Left cardiac atrium (tissue), 4 donors: Measurements from ENCODE around the gene FGFR2. TPM values are rescaled to one million over a fixed set of nuclear protein-coding genes. Genes with fewer than 3 reads are reported as not detected.
"Not testable (repeated sequence)": the region's sequence is repeated elsewhere in the genome, so short reads cannot be mapped to it uniquely, and the experiment has no call there.

ENCODE experiments used
- ATAC-seq, 2 donors: fragments of 200-7000 bp; cut with Tn5 transposase; one replicate each; pipeline ENCODE4 v1.9.1; 2020; ENCODE audit warnings: mild to moderate bottlenecking in 2 of 2, moderate library complexity in 2 of 2
- DNase-seq: peaks from one replicate; pipeline ENCODE4 v3.0.0-alpha.2; 2020
- intact Hi-C, 2 donors: fragments of 100-400 bp; cut with DNase I; formaldehyde crosslinking; loops; one replicate each; pipeline versions ENCODE4 v1.14.1 to v1.15.1; 2022 to 2023
- total RNA-seq, 2 donors: library from RNA; stranded (reverse); fragmentation: NEBNext Ultra II Directional; extraction: Animal tissue kit (Norgen Biotek cat#: 25700); gene quantifications; one replicate each; pipeline ENCODE4 v1.2.1, GENCODE V29; 2021
- donor health status: DM: no; HTN: yes; CAD: no.
- donor health status: DM: no; HTN: yes; CAD: no; lungs with severe emphysema.
- donor health status: DM: yes; HTN: yes; CAD: no.
- donor health status: Dilated cardiomyopathy.

The FGFR2 gene
- total RNA-seq, 2 donors from 2014 or later: 6.1 to 24.4 TPM

DNA sequence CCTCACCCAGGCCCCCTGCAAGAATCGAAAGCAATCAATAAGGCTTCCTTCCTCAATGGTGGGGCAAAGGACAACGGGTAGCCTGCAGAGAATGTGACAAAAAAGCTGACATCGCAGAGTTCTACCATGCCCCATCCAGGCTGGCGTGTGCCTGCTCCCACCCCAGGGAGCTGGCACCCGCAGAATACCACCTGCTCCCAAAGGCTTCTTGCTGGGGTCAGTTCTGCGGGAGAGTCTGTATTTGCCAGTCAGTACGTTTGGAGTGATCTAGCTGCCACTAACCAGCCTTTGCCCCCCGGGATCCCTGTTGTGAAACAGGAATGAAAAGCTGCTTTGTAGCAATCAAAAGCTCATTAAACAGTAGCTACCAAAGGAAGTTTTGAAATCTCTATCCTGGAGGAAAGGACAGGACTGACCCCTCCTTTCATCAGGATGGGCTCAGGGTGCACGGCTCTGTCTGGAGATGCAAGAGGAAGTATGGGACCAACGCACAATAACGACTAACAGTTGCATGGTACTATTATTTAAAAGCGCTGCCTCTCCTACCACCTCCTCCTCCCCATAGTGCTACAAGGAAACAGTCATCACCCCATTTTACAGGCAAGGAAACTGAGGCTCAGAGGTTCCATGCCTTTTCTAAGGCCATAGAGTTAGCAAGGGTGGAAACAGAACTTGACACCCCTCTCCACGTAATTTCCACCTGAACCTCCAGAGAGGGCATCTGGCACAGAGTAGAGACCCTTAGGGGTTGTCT, 67.0 kb downstream of the FGFR2 start:
- no peak for ATAC-seq
- intact Hi-C loops: no loop called here
- DNase-seq: no peak

DNA sequence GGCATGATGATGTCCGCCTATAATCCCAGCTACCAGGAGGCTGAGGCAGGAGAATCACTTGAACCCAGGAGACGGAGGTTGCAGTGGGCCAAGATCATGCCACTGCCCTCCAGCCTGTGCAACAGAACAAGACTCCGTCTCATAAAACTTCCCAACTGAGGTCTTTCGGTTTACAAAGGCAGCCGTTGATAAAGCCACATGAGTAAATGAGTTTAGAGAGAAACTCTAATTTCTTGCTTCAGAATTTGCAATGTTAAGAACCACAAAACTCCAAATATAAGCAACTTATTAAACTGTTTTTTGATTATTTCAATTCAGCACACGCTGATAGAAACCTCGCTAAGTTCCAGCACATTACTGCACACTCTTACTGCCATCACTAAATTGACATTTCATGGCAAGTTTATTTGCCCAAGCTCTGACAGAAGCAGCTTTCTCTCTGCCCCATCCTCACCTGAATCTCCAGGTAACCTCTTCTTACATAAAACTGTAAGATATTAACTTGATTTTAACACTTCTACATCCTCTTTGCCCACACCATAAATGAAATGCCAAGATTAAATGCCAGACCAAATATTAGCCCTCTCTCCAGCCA, 67.7 kb downstream of the FGFR2 start:
- no peak for ATAC-seq
- intact Hi-C loops: no loop called here

DNA sequence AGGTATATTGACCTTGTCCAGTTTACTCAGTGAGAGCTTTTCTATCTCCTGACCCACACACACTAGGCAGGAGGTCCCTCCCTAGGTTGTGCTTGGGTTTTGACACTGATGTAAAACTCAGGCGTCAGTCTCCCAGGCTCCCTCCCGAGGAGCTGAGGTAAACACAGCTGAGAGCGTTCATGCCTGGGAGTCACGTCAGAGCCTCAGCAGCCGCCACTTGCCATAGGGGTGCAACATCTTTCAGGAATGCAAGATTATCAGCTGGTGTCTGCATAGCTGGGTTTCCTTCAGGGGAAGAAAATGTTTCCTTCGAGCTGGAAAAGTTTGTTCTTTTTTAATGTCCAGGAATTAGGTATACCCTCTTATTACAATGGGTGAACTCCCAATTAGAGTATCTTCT, 70.6 kb downstream of the FGFR2 start:
- no peak for DNase-seq
- peak in 1 of 2 donors; percentile 83 for ATAC-seq
- intact Hi-C loops: no loop called here

More for the DNA sequence above, 67.7 kb downstream of the FGFR2 start:
- DNase-seq: no peak

DNA sequence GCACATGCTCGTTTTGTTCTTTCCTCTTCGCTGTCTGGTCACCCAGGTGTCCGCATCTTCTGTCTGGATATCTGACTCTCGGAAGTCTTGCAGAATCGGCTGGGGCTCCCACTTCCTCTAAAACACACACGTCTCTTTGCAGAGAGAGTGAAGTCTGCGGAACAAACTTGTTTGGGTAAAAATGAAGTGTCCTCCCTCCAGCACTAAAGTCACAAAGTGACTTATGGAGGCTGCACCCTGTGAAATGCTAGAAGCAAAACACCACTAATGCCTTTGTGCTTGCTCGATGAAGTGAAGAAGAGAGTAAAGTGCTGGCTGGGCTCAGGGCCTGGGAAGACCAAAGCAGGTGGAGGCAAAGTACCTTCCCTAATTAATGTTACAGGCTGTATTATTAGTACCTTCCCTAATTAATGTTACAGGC, 71.4 kb downstream of the FGFR2 start:
- DNase-seq (no peak), ATAC-seq (no peak)
- intact Hi-C loops: no loop called here

DNA sequence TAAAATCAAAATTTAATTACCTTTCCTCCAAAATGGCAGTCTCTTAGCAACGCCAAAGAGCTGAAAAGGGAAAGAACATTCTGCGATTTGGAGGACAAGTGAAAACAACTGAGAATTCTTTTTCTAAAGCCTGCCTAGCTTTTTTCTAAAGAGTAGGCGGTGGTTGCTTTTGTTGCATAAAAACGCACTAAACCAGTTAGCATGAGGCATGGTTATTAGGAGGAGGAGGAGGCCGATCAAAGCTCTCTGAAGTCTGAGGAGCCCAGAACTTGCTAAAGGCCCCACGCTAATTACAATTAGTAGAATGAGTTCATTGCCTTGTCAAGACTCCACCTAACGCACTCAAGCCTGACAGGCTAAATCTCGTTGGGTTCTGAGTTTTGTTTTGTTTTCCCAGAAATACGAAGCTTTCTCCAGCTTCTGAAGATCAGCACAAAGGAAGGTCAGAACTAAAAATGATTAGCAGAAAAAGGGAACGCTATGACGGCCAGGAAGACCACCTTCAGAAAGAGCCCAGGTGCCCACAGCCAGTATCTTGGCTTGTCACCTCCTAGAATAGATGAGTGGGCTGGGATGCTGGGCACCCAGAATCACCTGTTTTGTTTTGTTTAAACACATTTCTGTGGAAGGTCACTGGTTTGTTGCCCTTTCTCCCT, 72.0 kb downstream of the FGFR2 start:
- intact Hi-C loops: no loop called here
- no peak for ATAC-seq
- DNase-seq: no peak

DNA sequence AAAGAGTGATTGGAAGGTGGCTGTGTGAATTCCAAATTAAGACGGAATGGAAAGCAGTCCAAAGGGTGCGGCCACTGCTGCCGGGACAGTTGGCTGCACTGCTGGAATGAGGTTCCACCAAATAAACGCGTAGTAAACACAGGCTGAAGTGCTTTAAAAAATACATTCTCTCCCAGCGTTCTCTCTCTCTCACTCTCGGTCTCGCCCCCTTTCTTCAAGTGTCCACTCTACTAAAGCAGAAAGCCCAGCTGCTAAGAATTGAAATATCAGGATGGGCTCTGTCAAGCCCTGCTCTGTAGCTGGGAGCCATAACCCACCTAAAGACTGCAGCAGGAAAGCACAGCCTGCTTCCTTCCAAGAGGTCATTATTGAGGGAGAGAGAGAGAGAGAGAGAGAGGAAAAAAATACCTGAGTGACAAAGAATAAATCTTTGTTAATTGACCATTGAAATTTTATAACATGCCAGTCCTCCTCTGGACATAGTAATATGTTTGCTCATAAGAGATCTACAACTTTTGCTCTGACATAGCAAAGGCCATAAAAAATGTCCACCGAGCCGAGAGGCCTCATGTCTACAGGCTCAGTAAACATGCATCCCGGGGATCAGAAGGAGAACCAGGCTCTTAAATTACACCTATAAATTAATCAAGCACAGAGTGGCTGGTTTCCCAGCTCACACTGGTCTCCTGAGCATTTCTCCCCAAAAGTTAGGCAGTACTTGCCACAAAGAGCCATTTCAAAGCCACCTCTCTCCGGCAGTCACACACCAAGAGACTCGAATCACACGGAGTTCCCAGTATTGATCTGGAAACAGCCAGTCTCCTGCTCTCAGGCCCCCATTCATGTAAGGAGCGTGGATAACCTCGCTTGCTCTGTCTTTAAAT, 72.8 kb downstream of the FGFR2 start:
- intact Hi-C loops: no loop called here
- no peak for DNase-seq
- ATAC-seq: peak in 1 of 2 donors; percentile 34

DNA sequence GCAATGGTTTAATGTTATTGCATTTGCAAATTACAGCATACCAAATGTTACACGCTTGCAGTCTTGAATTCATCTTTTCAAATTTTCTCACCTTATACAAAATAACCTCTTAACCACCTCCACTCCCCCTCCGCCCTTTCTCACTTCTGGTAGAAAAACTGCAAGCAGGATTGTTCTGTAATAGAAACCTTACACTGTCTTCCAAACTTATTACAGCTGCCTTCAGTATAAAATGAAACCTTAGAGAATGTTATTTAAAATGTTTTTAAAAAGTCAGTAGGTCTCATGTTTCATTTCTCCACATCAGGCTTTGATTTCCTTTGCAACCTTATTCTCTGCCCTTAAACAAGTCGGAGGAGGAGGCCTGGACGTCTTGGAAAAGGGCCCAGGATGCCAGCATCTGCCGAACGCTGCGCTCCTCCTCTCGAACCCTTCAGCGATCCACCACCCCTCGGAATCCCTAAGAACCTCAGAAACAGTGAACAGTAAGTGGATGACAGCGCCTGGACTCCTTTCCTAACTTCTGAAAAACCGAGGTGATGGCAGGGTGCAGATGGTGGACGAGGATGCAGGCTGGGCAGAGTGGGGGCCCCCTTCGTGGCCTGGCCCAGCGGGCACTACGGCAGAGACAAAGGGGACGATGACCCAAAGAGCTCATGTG, 74.0 kb downstream of the FGFR2 start:
- intact Hi-C loops: no loop called here
- DNase-seq (no peak), ATAC-seq (no peak)

DNA sequence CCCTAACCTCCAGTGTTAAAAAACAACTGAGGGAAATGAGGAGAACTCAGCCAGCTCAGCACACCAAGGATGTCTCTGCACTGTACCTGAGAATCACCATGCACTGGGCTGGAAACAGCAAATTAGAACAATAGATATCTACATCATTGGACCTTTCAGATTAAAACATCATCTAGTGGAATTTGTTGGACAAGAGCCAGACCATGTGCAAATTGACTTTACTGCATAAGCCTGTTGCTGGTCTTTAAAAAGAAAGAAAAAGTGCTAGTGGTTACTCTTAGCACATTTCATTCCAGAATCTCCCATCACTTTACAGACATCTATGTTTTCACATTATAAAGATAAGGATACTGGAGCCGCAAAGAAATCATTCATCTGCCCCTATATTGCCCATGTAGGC, 75.4 kb downstream of the FGFR2 start:
- intact Hi-C loops: no loop called here
- DNase-seq: no peak
- no peak for ATAC-seq

DNA sequence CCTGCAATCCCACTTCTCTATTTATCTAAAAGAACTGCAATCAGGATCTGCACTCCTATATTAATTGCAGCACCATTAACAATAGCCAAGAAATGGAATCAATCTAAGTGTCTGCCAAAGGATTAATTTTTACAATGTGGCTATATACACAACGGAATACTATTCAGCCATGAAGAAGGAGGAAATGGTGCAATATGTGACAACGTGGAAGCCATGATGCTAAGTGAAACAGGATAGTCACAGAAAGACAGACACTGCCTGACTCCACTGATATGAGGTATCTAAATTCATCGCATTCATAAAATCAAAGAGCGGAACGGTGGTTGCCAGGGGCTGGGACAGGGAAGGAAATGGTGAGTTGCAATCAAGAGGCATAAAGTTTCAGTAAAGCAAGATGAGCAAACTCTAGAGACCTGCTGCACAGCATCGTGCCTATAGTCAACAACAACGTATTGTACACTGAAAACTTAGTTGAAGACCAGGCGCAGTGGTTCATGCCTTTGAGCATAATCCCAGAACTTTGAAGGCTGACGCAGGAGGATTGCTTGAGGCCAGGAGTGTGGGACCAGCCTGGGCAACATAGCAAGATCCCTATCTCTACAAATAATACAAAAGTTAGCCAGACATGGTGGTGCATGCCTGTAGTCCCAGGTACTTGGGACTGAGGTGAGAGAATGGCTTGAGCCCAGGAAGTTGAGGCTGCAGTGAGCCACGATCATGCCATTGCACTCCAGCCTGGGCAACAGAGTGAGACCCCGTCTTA, 76.3 kb downstream of the FGFR2 start:
- no peak for DNase-seq
- intact Hi-C loops: no loop called here

DNA sequence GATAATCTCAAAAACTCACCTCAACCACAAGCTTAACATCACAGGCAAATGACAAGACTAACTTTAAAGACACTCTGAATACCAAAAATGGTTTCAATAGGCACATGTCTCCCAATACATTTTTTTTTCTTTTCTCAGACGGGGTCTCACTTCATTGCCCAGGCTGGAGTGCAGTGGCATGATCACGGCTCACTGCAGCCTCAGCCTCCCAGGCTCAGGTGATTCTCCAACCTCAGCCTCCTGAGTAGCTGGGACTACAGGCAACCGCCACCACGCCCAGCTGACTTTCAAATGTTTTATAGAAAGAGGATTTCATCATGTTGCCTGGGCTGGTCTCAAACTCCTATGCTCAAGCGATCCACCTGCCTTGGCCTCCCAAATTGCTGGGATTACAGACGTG, 77.7 kb downstream of the FGFR2 start:
- intact Hi-C loops, ATAC-seq, DNase-seq: not testable (repeated sequence)

More for the DNA sequence above, 76.3 kb downstream of the FGFR2 start:
- ATAC-seq: no peak

DNA sequence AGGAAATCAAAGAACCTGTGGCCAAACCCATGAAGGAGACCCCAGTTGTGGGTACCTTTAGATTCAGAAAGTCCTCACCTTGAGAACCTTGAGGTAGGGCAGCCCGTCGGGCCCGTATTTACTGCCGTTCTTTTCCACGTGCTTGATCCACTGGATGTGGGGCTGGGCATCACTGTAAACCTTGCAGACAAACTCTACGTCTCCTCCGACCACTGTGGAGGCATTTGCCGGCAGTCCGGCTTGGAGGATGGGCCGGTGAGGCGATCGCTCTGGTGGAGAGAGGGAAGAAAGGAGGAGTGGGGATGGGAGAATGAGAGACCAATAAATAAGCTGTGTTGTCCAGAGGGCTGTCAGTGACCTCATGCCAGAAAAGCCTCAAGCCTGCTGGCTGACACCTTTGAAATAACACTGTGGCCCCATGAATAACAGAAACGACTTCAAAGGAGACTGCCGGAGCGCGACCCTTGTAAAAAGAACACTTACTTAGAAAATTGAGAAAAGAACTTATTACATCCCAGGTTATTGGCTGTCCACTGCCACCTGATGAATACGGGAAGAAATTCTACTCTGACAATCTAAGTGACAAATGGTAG, 78.2 kb downstream of the FGFR2 start:
- ATAC-seq: no peak
- intact Hi-C loops: no loop called here
- no peak for DNase-seq

DNA sequence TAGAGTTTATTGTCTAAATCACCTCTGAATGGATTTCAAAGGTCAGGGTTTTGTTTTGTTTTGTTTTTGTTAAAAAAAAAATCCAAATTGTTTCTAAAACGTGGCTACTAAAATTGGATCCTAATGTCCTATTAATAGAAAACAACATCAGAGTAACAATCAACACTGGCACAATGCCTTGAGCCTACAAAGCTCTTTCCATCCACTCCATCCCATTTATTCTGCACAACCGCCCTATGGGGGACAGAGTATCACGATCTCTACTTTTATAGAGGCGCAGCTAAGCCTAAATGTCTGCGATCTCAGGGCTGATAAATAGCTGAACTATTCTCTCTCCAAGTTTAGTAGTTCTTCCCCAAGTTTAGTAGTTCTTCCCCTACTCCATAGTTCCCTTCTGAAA, 78.8 kb downstream of the FGFR2 start:
- DNase-seq (no peak), ATAC-seq (no peak)
- intact Hi-C loops: no loop called here

DNA sequence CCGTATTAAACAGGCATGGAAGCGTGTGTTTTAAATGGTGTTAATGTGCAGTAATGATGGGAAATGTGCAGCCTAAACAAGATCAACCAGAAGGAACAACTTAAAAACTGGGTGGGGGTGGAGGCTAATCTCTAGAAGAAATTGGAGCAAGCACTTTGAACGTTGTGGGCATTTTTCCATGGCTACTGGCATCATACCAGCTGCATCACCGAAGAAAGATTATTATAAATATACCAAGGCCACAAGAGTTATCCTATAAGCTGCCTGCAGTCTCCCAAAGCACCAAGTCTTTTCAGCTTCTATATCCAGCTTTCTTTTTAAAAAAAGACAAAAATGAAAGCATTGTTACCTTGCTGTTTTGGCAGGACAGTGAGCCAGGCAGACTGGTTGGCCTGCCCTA, 79.9 kb downstream of the FGFR2 start:
- no peak for ATAC-seq

DNA sequence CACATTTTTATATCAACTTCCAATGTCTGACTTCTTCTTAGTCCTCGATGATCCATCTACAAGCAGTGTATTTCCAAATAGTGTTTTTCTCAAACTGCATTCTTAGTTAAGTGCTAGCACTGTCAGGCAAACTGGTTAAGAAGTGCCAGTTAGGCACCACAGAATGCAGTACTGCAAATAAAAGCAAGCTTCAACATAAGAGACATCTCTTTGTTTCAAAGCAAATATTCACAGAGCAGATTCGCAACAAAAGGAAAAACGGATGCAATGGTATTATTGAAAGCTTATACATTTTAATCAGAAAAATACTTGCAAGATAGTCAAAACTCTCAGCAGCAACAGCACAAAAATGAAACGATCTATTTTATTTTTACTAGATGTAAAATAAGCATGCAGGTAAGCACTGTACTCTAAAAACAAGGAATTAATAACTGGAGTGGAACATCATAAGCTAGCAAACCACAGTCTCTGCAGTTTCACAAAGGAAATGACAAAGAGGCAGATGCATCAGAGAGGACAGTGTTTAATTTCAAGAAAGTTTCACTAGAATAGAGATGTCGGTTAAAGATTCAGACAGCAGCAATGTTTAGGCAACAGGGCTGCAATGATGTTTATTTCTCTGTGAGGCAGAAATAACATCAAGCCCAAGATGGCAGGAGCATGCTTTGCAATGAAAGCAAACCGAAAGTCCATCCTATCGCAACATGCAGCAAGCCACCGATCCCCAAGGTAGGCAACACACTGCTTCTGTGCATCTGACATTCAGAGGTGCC, 82.0 kb downstream of the FGFR2 start:
- no peak for DNase-seq
- ATAC-seq: no peak

More for the DNA sequence above, 79.9 kb downstream of the FGFR2 start:
- DNase-seq: no peak
- intact Hi-C loops: no loop called here

DNA sequence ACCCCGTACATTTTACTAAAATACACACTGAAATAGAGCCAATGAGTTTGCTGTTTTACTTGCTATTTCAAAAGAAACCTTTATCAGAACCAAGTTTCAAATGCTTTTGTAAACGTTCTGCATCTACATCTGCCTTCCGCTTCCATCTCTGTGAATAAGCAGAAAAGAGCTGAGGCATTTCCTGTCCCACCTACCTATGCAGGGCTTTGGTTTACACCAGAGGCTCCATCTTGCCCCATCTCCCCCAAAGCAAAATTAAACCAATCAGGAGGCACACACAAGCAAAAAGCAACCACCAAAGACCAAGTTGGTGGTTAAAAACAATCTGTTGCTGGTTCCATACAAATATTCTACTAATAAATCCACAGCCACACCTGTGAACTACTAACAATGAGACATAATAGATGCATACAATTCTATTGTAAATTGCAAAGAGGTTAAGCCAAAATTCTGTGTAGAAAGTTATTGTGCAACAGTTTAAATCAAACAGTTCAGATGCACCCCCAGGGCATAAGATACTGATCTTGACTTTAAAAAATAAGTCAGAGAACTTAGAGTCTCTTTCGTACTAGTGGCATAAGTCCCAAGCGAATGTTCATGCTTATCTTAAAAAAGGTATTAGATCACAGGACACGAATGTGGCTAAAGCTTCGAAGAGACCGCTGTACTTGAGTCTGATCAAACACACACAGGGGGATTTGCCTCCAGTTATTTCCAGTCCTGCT, 83.9 kb downstream of the FGFR2 start:
- intact Hi-C loops: no loop called here
- DNase-seq: no peak
- ATAC-seq: no peak

More for the DNA sequence above, 82.0 kb downstream of the FGFR2 start:
- intact Hi-C loops: no loop called here

DNA sequence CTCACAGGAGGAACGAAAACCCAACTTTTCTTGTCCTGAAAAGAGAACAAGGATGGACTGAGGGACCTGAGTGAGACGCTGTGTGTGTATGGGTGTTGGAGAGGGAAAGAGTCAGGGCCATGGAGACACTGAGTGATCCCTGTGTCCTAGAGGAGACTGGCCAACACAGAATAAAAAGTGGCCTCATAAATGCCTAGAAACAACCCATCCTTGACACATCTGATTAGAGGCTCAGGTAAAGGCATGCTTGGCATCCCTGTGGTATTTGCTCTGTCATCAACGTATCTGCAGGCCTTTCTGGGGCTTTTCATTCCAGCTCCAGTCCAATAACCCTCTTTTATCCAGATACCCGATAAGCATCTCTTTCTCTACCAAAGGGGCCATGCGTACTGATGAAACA, 86.3 kb downstream of the FGFR2 start:
- ATAC-seq (no peak), DNase-seq (no peak)
- intact Hi-C loops: no loop called here

DNA sequence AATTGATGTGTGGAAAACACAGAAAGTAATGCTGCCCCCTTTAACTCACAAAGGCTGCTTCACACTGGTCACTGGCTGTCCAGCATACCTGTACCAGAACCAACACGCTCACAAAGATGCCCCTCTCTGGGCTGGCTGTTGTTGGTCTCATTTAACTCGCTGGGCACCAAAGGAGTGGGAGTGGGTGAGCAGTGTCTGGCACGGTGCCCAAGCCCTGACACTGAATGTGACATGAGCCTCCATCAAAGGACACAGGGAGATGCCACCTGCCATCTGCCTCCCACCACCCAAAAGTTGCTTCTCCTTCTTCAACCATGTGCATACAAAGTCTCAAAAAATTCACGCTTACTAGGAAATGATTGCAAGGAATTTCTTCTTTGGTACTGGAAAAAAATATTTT, 86.8 kb downstream of the FGFR2 start:
- intact Hi-C loops: no loop called here
- ATAC-seq (no peak), DNase-seq (no peak)
